ENCODE measurements around the gene CEMIP.
"Not testable (repeated sequence)": the region's sequence is repeated elsewhere in the genome, so short reads cannot be mapped to it uniquely, and the experiment has no call there.

CEMIP gene

DNA sequence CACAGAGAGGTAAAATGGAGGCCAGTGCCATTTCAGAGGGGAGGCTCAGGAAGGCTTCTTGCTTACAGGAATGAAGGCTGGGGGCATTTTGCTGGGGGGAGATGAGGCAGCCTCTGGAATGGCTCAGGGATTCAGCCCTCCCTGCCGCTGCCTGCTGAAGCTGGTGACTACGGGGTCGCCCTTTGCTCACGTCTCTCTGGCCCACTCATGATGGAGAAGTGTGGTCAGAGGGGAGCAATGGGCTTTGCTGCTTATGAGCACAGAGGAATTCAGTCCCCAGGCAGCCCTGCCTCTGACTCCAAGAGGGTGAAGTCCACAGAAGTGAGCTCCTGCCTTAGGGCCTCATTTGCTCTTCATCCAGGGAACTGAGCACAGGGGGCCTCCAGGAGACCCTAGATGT, 170.6 kb downstream of the CEMIP start:
- peaks cover 18 to 46% of the 10 kb centered on the region in 2 donors for H3K36me3 ChIP-seq (ENCODE audit: control insufficient read depth in 2 of 2, insufficient read depth in 2 of 2, low read length in 2 of 2)
- H3K27ac ChIP-seq (ENCODE audit: low read depth in 2 of 2, low read length in 2 of 2), result no peak overlapping the region
- H3K9me3 ChIP-seq (ENCODE audit: control insufficient read depth in 2 of 2, low read length in 2 of 2), result no peaks in the 10 kb centered on the region
- no peaks in the 10 kb centered on the region for H3K27me3 ChIP-seq (ENCODE audit: control insufficient read depth in 2 of 2, insufficient read depth in 2 of 2, low read length in 2 of 2)
- H3K9ac ChIP-seq (ENCODE audit: low read depth in 1 of 2, low read length in 2 of 2), result no peak overlapping the region
- no peak overlapping the region for H3K4me3 ChIP-seq (ENCODE audit: low read length in 2 of 2)
- no peaks in the 10 kb centered on the region for H3K4me1 ChIP-seq (ENCODE audit: control insufficient read depth in 2 of 2, insufficient read depth in 2 of 2, low read length in 2 of 2)

DNA sequence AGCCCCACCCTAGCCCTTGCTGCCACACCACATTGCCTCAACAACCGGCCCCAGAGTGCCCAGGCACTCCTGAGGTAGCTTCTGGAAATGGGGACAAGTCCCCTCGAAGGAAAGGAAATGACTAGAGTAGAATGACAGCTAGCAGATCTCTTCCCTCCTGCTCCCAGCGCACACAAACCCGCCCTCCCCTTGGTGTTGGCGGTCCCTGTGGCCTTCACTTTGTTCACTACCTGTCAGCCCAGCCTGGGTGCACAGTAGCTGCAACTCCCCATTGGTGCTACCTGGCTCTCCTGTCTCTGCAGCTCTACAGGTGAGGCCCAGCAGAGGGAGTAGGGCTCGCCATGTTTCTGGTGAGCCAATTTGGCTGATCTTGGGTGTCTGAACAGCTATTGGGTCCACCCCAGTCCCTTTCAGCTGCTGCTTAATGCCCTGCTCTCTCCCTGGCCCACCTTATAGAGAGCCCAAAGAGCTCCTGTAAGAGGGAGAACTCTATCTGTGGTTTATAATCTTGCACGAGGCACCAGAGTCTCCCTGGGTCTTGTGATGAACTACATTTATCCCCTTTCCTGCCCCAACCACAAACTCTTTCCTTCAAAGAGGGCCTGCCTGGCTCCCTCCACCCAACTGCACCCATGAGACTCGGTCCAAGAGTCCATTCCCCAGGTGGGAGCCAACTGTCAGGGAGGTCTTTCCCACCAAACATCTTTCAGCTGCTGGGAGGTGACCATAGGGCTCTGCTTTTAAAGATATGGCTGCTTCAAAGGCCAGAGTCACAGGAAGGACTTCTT, 171.3 kb downstream of the CEMIP start:
- peaks cover 18 to 46% of the 10 kb centered on the region in 2 donors for H3K36me3 ChIP-seq (ENCODE audit: control insufficient read depth in 2 of 2, insufficient read depth in 2 of 2, low read length in 2 of 2)
- no peaks in the 10 kb centered on the region for H3K9me3 ChIP-seq (ENCODE audit: control insufficient read depth in 2 of 2, low read length in 2 of 2)
- no peaks in the 10 kb centered on the region for H3K27me3 ChIP-seq (ENCODE audit: control insufficient read depth in 2 of 2, insufficient read depth in 2 of 2, low read length in 2 of 2)
- no peak overlapping the region for H3K27ac ChIP-seq (ENCODE audit: low read depth in 2 of 2, low read length in 2 of 2)
- H3K4me3 ChIP-seq (ENCODE audit: low read length in 2 of 2), result no peak overlapping the region
- no peaks in the 10 kb centered on the region for H3K4me1 ChIP-seq (ENCODE audit: control insufficient read depth in 2 of 2, insufficient read depth in 2 of 2, low read length in 2 of 2)
- H3K9ac ChIP-seq (ENCODE audit: low read depth in 1 of 2, low read length in 2 of 2), result no peak overlapping the region

DNA sequence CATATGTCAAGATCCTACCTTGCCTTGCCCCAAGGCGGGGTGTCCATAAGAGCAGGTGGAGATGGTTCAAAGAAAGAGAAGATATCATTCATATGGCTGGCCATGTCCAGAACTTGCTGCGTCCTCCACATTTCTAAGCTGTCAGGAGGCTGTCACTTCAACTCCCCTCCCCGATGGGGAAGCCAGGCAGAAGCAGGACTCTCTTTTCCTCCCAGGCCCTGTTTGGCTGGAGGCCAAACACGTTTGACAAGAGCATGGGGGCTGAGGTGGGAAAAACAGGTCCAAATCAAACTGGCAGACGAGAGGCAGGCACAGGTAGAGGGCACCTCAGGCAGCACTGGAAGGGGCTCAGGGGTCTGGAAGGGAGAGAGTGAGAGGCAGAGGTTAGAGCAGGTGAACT, 172.8 kb downstream of the CEMIP start:
- no peaks in the 10 kb centered on the region for H3K9me3 ChIP-seq (ENCODE audit: control insufficient read depth in 2 of 2, low read length in 2 of 2)
- H3K27ac ChIP-seq (ENCODE audit: low read depth in 2 of 2, low read length in 2 of 2), result no peak overlapping the region
- H3K36me3 ChIP-seq (ENCODE audit: control insufficient read depth in 2 of 2, insufficient read depth in 2 of 2, low read length in 2 of 2), result peaks cover 18 to 37% of the 10 kb centered on the region in 2 donors
- no peak overlapping the region for H3K9ac ChIP-seq (ENCODE audit: low read depth in 1 of 2, low read length in 2 of 2)
- no peak overlapping the region for H3K4me3 ChIP-seq (ENCODE audit: low read length in 2 of 2)
- no peaks in the 10 kb centered on the region for H3K27me3 ChIP-seq (ENCODE audit: control insufficient read depth in 2 of 2, insufficient read depth in 2 of 2, low read length in 2 of 2)
- H3K4me1 ChIP-seq (ENCODE audit: control insufficient read depth in 2 of 2, insufficient read depth in 2 of 2, low read length in 2 of 2), result no peaks in the 10 kb centered on the region

DNA sequence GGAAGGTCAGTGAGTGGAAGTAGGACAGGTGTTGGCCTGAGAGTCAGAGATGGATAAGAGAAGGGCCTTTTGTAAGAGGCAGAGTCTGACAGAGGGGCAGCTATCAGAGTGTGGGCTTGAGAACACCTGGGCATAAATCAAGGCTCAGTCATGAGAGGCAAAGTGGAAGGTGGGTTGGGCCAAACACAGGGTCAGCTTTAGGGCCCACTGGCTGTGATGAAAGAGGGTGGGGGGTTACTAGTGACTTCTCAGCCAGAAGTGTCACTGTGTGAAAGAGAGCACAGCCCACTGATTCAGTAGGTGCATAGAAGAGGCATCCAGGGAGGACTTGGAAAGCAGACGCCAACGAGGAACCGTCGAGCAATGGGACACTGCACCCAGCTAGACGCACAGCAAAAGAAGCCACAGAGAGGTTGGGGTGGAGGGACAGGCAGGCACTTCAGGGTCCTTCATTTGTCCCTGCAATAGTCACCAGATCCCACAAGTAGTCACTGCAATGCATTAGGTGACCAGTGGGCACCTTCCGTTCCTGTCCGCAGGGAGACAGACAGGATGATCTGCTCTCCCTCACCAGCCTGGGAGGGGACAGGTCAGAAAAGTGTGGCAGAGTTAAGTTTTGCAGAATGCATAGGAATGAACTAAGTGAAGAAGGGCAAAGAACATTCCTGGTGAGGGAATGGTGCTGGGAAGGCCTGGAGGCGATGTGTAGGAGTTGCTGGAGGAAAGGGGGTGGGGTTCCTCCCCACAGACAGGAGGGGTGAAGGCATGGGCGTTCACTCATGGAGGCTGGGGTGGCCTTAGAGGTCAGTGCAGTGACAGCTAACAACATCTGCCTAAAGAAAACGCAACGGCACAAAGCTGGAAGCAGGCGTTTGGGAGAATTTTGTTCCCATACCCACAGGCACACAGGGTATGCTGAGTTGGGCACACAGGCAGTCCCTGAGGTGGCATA, 174.1 kb downstream of the CEMIP start:
- no peaks in the 10 kb centered on the region for H3K9me3 ChIP-seq (ENCODE audit: control insufficient read depth in 2 of 2, low read length in 2 of 2)
- H3K27ac ChIP-seq (ENCODE audit: low read depth in 2 of 2, low read length in 2 of 2), result no peak overlapping the region
- H3K27me3 ChIP-seq (ENCODE audit: control insufficient read depth in 2 of 2, insufficient read depth in 2 of 2, low read length in 2 of 2), result no peaks in the 10 kb centered on the region
- H3K9ac ChIP-seq (ENCODE audit: low read depth in 1 of 2, low read length in 2 of 2), result no peak overlapping the region
- H3K4me1 ChIP-seq (ENCODE audit: control insufficient read depth in 2 of 2, insufficient read depth in 2 of 2, low read length in 2 of 2), result no peaks in the 10 kb centered on the region
- H3K36me3 ChIP-seq (ENCODE audit: control insufficient read depth in 2 of 2, insufficient read depth in 2 of 2, low read length in 2 of 2), result peaks cover 14 to 26% of the 10 kb centered on the region in 2 donors
- no peak overlapping the region for H3K4me3 ChIP-seq (ENCODE audit: low read length in 2 of 2)

DNA sequence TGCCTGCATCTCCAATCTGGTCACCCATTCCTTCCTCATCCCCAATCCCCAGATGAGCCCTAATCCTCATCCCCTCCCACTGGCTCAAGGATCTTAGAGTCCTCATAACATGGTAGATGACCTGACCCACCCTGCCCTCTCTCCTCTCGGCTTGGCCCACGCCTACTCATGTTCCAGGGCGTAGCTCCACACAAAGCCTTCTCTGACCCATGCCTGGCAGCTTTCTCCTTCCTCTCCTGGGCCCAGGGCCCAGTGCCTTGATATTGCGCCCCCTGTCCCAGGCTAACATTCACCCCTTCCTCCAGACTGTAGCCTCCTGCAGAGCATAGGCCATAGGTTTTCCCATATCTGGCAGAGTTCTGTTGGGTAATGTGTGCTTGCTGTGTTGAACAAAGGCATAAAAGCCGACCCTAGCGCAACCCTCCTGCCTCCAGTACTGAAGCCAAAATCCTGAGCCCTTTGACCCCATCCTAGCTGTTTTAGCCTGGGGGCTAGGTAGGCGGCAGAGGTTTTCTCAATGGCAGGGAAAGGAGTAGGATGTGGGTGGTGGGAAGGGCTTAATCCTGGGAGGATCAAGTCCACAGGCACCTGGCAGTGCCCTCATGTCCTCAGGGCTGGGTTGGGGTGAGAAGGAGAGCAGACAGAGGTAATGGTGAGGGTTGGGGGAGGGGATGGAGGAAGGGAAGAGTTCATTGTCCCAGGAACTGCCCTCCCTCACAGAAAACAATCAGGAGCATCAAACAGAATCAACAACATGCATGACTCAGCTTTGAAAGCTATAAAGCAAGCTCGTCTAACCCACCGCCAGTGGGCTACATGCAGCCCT, 175.0 kb downstream of the CEMIP start:
- no peak overlapping the region for H3K27ac ChIP-seq (ENCODE audit: low read depth in 2 of 2, low read length in 2 of 2)
- no peaks in the 10 kb centered on the region for H3K4me1 ChIP-seq (ENCODE audit: control insufficient read depth in 2 of 2, insufficient read depth in 2 of 2, low read length in 2 of 2)
- H3K9ac ChIP-seq (ENCODE audit: low read depth in 1 of 2, low read length in 2 of 2), result no peak overlapping the region
- no peaks in the 10 kb centered on the region for H3K9me3 ChIP-seq (ENCODE audit: control insufficient read depth in 2 of 2, low read length in 2 of 2)
- H3K36me3 ChIP-seq (ENCODE audit: control insufficient read depth in 2 of 2, insufficient read depth in 2 of 2, low read length in 2 of 2), result peaks cover 12 to 24% of the 10 kb centered on the region in 2 donors
- H3K4me3 ChIP-seq (ENCODE audit: low read length in 2 of 2), result no peak overlapping the region
- no peaks in the 10 kb centered on the region for H3K27me3 ChIP-seq (ENCODE audit: control insufficient read depth in 2 of 2, insufficient read depth in 2 of 2, low read length in 2 of 2)

DNA sequence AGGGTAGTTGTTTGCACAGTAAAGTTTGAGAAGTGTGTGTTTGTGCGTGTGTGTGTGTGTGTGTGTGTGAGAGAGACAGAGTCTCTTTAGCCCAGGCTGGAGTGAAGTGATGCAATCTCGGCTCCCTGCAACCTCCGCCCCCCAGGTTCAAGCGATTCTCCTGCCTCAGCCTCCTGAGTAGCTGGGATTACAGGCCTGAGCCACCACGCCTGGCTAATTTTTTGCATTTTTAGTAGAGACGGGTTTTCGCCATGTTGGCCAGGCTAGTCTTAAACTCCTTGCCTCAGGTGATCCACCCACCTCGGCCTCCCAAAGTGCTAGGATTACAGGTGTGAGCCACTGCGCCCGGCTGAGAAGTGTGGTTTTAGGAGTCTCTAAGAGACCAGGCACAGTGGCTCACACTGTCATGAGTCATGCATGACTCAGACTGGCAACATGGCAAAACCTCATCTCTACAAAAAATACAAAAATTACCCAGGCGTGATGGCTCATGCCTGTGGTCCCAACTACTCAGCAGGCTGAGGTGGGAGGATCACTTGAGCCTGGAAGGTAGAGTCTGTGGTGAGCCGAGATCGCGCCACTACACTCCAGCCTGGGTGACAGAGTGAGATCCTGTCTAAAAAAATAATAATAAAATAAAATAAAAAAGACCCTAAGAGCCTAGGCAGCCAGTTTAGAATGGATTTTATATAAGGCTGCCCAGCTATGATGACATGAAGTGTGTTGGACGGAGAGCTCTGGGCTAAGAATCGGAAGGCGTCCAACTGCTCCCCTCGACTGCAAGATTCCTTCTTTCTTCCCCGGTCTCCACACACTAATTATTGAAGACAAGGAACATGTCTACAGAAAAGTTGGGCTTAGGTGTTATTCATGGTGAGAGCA, 176.6 kb downstream of the CEMIP start:
- not testable (repeated sequence) for H3K27ac ChIP-seq (ENCODE audit: low read depth in 2 of 2, low read length in 2 of 2); H3K4me1 ChIP-seq (ENCODE audit: control insufficient read depth in 2 of 2, insufficient read depth in 2 of 2, low read length in 2 of 2)
- peaks cover 3 to 12% of the 10 kb centered on the region in 2 donors for H3K36me3 ChIP-seq (ENCODE audit: control insufficient read depth in 2 of 2, insufficient read depth in 2 of 2, low read length in 2 of 2)

DNA sequence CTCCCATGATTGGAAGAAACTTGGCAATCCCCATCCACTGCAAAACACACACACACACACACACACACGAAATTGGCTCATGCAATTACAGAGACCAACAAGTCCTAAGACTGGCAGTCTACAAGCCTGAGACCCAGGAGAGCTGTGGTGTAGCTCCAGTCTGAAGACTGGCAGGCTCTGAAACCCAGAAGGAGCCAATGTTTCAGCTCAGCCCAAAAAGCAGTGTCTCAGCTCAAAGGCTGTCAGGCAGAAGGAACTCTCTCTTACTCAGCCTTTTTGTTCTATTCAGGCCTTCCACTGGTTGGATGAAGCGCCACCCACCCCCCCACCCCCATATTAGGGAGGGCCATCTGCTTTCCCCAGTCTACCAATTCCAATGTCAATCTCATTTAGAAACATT, 178.4 kb downstream of the CEMIP start:
- no peak overlapping the region for H3K27ac ChIP-seq (ENCODE audit: low read depth in 2 of 2, low read length in 2 of 2)
- no peak overlapping the region for H3K9ac ChIP-seq (ENCODE audit: low read depth in 1 of 2, low read length in 2 of 2)
- H3K27me3 ChIP-seq (ENCODE audit: control insufficient read depth in 2 of 2, insufficient read depth in 2 of 2, low read length in 2 of 2), result no peaks in the 10 kb centered on the region
- H3K36me3 ChIP-seq (ENCODE audit: control insufficient read depth in 2 of 2, insufficient read depth in 2 of 2, low read length in 2 of 2), result no peaks in the 10 kb centered on the region
- no peak overlapping the region for H3K4me3 ChIP-seq (ENCODE audit: low read length in 2 of 2)
- no peaks in the 10 kb centered on the region for H3K9me3 ChIP-seq (ENCODE audit: control insufficient read depth in 2 of 2, low read length in 2 of 2)
- H3K4me1 ChIP-seq (ENCODE audit: control insufficient read depth in 2 of 2, insufficient read depth in 2 of 2, low read length in 2 of 2), result no peaks in the 10 kb centered on the region

More for the DNA sequence above, 176.6 kb downstream of the CEMIP start:
- H3K9me3 ChIP-seq (ENCODE audit: control insufficient read depth in 2 of 2, low read length in 2 of 2); H3K9ac ChIP-seq (ENCODE audit: low read depth in 1 of 2, low read length in 2 of 2); H3K4me3 ChIP-seq (ENCODE audit: low read length in 2 of 2); H3K27me3 ChIP-seq (ENCODE audit: control insufficient read depth in 2 of 2, insufficient read depth in 2 of 2, low read length in 2 of 2): not testable (repeated sequence)

DNA sequence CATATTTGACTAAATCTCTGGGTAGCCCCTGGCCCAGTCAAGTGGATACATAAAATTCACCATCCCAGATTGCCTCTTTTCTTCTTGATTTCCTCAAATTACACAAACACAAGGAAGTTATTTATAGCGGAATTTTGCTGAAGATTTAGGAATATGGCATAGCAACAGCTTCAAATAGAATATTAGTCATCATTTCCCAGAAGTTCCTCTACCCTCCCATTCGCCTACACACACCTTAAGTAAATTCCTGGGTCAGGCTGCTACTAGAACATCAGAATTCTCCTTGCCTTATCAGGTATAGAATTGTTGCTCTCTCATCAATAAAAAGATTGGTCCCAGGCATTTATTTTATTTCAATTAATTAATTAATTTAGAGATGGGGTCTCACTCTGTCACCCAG, 178.8 kb downstream of the CEMIP start:
- no peak overlapping the region for H3K27ac ChIP-seq (ENCODE audit: low read depth in 2 of 2, low read length in 2 of 2)
- H3K4me3 ChIP-seq (ENCODE audit: low read length in 2 of 2), result no peak overlapping the region
- no peak overlapping the region for H3K9ac ChIP-seq (ENCODE audit: low read depth in 1 of 2, low read length in 2 of 2)
- no peaks in the 10 kb centered on the region for H3K36me3 ChIP-seq (ENCODE audit: control insufficient read depth in 2 of 2, insufficient read depth in 2 of 2, low read length in 2 of 2)
- H3K9me3 ChIP-seq (ENCODE audit: control insufficient read depth in 2 of 2, low read length in 2 of 2), result no peaks in the 10 kb centered on the region
- no peaks in the 10 kb centered on the region for H3K27me3 ChIP-seq (ENCODE audit: control insufficient read depth in 2 of 2, insufficient read depth in 2 of 2, low read length in 2 of 2)
- no peaks in the 10 kb centered on the region for H3K4me1 ChIP-seq (ENCODE audit: control insufficient read depth in 2 of 2, insufficient read depth in 2 of 2, low read length in 2 of 2)

DNA sequence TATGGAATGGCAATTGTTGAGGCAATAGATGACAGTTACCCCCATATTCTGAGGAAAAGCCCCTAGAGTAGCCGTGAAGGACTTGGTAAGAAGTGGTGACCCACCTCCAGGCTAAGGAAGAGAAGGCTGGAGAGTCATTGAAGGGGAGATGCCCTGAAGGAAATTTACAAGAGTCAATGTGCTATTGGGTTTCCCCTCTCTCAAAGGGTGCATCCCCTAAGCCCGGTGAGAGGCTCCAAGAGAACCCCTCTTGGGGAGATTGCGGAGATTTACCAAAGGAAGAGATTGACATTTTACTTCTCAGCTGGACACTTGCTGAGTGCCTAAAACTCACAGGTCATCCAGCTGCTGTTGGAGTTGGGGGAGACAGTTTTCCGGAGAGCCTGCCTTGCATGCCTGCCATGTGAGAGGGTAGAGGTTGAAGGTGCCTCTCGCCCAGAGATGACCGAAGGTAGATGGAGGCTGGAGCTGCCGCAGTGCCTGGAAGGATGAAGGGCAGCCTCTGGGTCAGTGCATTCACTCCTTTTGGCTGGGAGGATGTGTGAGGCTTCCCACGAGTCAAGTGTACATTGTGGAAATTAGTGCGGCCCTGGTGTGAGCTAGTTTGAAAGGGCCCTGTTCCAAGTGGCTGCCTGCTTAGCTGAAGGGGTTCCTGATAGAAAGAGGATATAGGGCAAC, 179.8 kb downstream of the CEMIP start:
- Histone ChIP-seq H3K27ac (ENCODE audit: low read depth in 2 of 2, low read length in 2 of 2) (no peak overlapping the region), H3K27me3 (ENCODE audit: control insufficient read depth in 2 of 2, insufficient read depth in 2 of 2, low read length in 2 of 2) (no peaks in the 10 kb centered on the region), H3K4me1 (ENCODE audit: control insufficient read depth in 2 of 2, insufficient read depth in 2 of 2, low read length in 2 of 2) (no peaks in the 10 kb centered on the region), H3K36me3 (ENCODE audit: control insufficient read depth in 2 of 2, insufficient read depth in 2 of 2, low read length in 2 of 2) (no peaks in the 10 kb centered on the region), H3K4me3 (ENCODE audit: low read length in 2 of 2) (no peak overlapping the region), H3K9me3 (ENCODE audit: control insufficient read depth in 2 of 2, low read length in 2 of 2) (no peaks in the 10 kb centered on the region), H3K9ac (ENCODE audit: low read depth in 1 of 2, low read length in 2 of 2) (no peak overlapping the region)
